KMS-11 (cell line): ENCODE results near the gene SMTN.

ENCODE experiments used
- H2AFZ ChIP-seq: fragments of 200-600 bp; sonication (generic); 2 replicates; pipeline ENCODE4 v1.6.1; 2016; ENCODE audit warnings: antibody characterized with exemption, mixed run types, low read depth
- H3K27ac ChIP-seq: fragments of 200-600 bp; sonication (generic); 2 replicates; pipeline ENCODE4 v1.6.1; 2016; ENCODE audit warnings: mild to moderate bottlenecking, mixed run types
- H3K27me3 ChIP-seq: fragments of 200-600 bp; sonication (generic); 2 replicates; pipeline ENCODE4 v1.6.1; 2017; ENCODE audit warnings: mild to moderate bottlenecking, low read depth, mixed run types, moderate library complexity; ENCODE audit not compliant: insufficient read depth
- H3K36me3 ChIP-seq: fragments of 200-600 bp; sonication (generic); 2 replicates; pipeline ENCODE4 v1.6.1; 2017; ENCODE audit warnings: mild to moderate bottlenecking, mixed run types; ENCODE audit not compliant: insufficient read depth
- H3K4me1 ChIP-seq: fragments of 200-600 bp; sonication (generic); 2 replicates; pipeline ENCODE4 v1.6.1; 2016; ENCODE audit warnings: mild to moderate bottlenecking, low read depth, mixed run types; ENCODE audit not compliant: poor library complexity, severe bottlenecking
- H3K4me2 ChIP-seq: fragments of 200-600 bp; sonication (generic); 2 replicates; pipeline ENCODE4 v1.7.0; 2016; ENCODE audit warnings: mild to moderate bottlenecking, mixed run types
- H3K4me3 ChIP-seq: fragments of 200-600 bp; sonication (generic); IDR thresholded peaks from 2 replicates; pipeline ENCODE4 v1.6.1; 2017; ENCODE audit warnings: low read depth, low read length, mixed read lengths; ENCODE audit not compliant: insufficient read depth
- H3K79me2 ChIP-seq: fragments of 200-600 bp; sonication (generic); 2 replicates; pipeline ENCODE4 v1.6.1; 2016; ENCODE audit warnings: low read depth, mixed run types; ENCODE audit not compliant: insufficient read depth
- H3K9ac ChIP-seq: fragments of 200-600 bp; sonication (generic); 2 replicates; pipeline ENCODE4 v1.6.1; 2016; ENCODE audit warnings: mild to moderate bottlenecking, mixed run types
- H4K20me1 ChIP-seq: fragments of 200-600 bp; sonication (generic); 2 replicates; pipeline ENCODE4 v1.6.1; 2016; ENCODE audit warnings: mild to moderate bottlenecking, mixed run types; ENCODE audit not compliant: insufficient read depth
- TF ChIP-seq, protein P1 (sequence below): fragments of 200-600 bp; sonication (generic); conservative IDR thresholded peaks from 2 replicates; pipeline ENCODE4 v1.6.1; 2017; ENCODE audit warnings: low read depth, mild to moderate bottlenecking, antibody characterized with exemption, low read length, moderate library complexity, mixed read lengths

The SMTN gene

DNA sequence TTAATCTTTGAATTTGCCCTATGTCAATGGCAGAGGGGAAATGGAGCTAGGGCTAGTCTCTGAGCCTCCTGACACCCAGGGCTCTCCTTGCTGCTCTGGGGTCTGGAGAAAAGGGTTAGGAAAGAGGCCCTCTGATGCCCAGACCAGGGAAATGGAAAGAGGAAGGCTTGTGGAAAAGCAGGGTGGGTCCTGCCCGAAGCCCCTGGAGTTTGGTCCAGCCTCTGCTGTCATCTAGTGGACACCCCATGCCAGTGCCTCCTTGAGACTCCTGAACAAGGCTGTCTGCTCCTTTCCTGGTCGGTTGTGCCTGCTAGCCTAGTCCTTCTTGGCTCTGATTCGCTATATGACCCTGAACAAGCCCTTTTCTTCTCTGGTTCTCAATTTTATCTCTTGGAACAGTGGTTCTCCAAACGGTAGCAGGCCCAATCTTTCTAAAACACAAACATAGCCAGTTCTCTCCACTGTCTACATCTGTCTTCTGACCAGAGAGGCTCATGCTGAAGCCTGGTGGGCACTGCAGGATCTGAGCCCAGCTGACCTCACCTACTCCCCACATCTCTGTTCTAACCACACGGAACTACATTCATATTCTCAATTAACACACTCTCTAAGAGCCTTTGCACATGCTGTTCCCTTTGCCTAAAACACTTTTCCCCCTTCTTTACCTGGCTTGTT lies 68.0 kb downstream of the SMTN start:
- H4K20me1 ChIP-seq, result no peaks in the 10 kb centered on the region
- no peak overlapping the region for H3K27ac ChIP-seq
- no peaks in the 10 kb centered on the region for H3K79me2 ChIP-seq
- no peaks in the 10 kb centered on the region for H3K4me1 ChIP-seq
- H3K36me3 ChIP-seq, result no peaks in the 10 kb centered on the region
- no peak overlapping the region for H3K4me3 ChIP-seq
- no peak overlapping the region for H3K9ac ChIP-seq
- no peaks in the 10 kb centered on the region; the same call in 1 of the 2 replicates for H3K27me3 ChIP-seq
- peak overlapping the region; percentile 23; the same call in 1 of the 2 replicates for H2AFZ ChIP-seq
- TF ChIP-seq, protein P1, sequence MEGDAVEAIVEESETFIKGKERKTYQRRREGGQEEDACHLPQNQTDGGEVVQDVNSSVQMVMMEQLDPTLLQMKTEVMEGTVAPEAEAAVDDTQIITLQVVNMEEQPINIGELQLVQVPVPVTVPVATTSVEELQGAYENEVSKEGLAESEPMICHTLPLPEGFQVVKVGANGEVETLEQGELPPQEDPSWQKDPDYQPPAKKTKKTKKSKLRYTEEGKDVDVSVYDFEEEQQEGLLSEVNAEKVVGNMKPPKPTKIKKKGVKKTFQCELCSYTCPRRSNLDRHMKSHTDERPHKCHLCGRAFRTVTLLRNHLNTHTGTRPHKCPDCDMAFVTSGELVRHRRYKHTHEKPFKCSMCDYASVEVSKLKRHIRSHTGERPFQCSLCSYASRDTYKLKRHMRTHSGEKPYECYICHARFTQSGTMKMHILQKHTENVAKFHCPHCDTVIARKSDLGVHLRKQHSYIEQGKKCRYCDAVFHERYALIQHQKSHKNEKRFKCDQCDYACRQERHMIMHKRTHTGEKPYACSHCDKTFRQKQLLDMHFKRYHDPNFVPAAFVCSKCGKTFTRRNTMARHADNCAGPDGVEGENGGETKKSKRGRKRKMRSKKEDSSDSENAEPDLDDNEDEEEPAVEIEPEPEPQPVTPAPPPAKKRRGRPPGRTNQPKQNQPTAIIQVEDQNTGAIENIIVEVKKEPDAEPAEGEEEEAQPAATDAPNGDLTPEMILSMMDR, result peak; percentile 72
- no peak overlapping the region for H3K4me2 ChIP-seq

DNA sequence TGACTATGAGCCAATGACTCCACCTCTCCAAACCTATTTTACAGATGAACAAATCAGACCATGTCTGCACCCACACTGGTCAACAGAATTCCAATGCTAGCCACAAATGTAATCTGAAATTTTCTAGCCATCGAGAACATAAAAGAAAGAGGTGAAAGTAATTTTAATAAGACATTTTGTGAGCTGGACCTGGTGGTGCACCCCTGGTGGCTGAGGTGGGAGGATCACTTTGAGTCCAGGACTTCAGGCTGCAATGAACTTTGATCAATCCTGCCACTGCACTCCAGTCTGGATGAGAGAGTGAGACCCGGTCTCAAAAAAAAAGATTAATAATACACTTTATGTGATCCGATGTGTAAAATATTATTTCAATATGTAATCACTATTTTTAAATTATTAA lies 69.5 kb downstream of the SMTN start:
- no peaks in the 10 kb centered on the region for H3K79me2 ChIP-seq
- no peak overlapping the region for H2AFZ ChIP-seq
- H3K27ac ChIP-seq, result no peak overlapping the region
- TF ChIP-seq, protein P1, result peak; percentile 46
- no peak overlapping the region for H3K9ac ChIP-seq
- no peaks in the 10 kb centered on the region for H4K20me1 ChIP-seq
- no peak overlapping the region for H3K4me2 ChIP-seq
- H3K4me1 ChIP-seq, result no peaks in the 10 kb centered on the region
- no peak overlapping the region for H3K4me3 ChIP-seq
- H3K27me3 ChIP-seq, result no peaks in the 10 kb centered on the region
- H3K36me3 ChIP-seq, result no peaks in the 10 kb centered on the region

DNA sequence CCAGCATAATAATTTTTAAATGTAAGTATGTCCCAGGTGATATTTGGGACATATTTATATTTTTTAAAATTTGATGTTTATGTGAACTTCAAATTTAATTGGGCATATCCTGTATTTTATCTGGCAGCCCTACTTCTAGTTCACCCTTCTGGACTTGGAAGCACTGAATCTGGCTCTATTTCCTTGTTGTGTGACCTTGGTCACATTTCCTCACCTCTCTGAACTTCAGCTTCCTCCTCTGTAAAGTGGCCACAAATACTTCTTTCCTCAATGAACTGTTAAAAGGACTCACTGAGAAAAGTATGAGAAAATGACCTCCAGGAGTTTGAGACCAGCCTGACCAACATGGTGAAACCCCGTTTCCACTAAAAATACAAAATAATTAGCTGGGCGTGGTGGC lies 70.8 kb downstream of the SMTN start:
- H3K27me3 ChIP-seq, result no peaks in the 10 kb centered on the region
- TF ChIP-seq, protein P1, result no peak
- H3K27ac ChIP-seq, result no peak overlapping the region
- no peak overlapping the region for H3K4me2 ChIP-seq
- no peak overlapping the region for H3K4me3 ChIP-seq
- no peak overlapping the region for H3K9ac ChIP-seq
- no peaks in the 10 kb centered on the region for H4K20me1 ChIP-seq
- no peaks in the 10 kb centered on the region for H3K79me2 ChIP-seq
- H3K4me1 ChIP-seq, result no peaks in the 10 kb centered on the region
- no peaks in the 10 kb centered on the region for H3K36me3 ChIP-seq
- H2AFZ ChIP-seq, result no peak overlapping the region

DNA sequence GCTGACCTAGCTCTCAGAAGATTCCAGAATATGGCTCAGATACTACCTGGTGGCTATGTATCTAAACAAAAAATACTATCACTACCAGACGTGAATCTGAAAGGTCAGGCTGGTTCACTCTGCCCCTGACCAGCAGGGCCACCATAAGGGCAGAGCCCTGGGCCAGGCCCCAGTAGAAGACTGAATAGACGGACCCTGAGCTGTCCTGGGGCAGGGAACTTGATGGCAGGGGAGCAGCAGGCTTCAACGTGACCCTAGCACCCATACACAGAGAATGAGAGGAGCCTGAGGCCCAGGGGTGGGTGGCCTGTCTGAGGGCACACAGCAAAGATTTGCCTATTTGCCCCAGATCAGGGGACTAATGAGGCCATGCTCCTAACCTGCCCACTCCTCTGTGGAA lies 72.2 kb downstream of the SMTN start:
- Histone ChIP-seq H4K20me1 (no peaks in the 10 kb centered on the region), H3K79me2 (no peaks in the 10 kb centered on the region), H3K4me1 (no peaks in the 10 kb centered on the region), H3K9ac (no peak overlapping the region), H3K36me3 (no peaks in the 10 kb centered on the region), H3K27me3 (no peaks in the 10 kb centered on the region; the same call in 1 of the 2 replicates), H3K4me2 (no peak overlapping the region), H3K4me3 (no peak overlapping the region), H3K27ac (no peak overlapping the region), H2AFZ (no peak overlapping the region)
- TF ChIP-seq, protein P1, result no peak
